ENCODE measurements around the gene EMC9.

EMC9 gene

DNA sequence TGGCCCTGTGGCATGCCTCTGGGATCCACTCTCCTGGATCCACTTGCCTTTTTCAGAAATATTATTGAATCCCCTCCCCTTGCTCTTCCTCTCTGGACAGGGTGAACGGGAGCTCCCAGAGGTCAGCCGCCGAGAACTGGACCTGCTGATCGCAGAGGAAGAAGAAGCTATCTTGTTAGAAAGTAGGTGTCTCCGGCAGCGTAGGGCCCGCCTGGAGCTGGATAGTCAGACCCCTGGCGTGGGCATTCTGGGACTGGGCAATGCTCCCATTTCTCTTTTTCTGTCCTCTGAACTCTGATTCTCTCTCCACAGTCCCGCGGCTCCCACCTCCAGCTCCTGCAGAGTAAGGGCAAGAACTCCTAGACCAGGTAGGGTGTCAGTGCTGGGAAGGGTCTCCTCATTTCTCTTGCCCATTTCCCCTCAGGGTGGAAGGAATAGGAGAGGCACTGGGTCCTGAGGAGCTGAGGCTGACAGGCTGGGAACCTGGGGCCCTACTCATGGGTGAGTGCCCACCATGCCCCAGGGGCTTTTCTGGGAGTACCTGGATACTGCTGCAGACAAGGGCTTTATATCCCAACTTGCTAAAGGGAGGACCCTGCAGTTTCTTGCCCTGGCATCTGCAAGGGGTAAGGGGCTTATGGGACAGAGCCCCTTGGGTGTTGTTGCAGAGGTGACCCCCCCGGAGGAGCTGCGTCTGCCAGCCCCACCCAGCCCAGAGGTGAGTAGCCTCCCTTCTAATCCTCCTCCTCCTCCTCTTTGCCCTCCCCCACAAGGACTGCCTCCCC, 35.8 kb upstream of the EMC9 start:
- no peak for DNase-seq (ENCODE audit: low spot score)

DNA sequence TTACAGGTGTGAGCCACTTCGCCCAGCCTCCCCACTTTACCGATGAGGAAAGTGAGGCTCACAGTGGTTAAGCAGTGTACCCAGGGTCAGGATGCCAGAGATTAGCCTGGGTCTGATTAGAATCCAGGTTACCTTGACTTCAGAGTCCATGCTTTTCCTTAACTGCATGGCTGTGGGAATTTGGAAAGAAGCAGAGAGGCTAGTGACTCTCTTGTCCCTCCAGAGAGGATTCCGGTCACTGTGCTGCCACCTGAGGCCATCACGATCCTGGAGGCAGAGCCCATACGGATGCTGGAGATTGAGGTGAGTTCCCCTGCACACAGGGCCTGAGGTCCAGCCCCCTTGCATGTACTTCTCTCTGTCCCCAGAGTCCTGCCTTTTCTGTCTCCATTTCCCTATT, 35.2 kb upstream of the EMC9 start:
- DNase-seq (ENCODE audit: low spot score), result no peak

DNA sequence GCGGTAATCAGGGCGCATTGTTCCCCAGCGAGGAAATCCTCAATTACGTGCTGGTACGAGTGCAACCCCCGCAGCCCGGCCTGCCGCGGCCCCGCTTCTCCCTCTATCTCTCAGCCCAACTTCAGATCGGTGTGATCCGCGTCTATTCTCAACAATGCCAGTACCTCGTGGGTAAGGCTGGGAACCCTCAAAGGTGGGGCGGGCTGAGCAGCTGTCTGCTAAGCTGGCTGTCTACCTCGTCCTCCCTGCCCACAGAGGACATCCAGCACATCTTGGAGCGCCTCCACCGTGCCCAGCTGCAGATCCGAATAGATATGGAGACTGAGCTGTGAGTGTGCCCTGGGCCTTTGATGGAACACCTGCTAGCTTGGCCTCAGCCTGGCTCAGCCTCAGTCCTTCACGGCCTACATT, 31.5 kb upstream of the EMC9 start:
- no peak for DNase-seq (ENCODE audit: low spot score)

DNA sequence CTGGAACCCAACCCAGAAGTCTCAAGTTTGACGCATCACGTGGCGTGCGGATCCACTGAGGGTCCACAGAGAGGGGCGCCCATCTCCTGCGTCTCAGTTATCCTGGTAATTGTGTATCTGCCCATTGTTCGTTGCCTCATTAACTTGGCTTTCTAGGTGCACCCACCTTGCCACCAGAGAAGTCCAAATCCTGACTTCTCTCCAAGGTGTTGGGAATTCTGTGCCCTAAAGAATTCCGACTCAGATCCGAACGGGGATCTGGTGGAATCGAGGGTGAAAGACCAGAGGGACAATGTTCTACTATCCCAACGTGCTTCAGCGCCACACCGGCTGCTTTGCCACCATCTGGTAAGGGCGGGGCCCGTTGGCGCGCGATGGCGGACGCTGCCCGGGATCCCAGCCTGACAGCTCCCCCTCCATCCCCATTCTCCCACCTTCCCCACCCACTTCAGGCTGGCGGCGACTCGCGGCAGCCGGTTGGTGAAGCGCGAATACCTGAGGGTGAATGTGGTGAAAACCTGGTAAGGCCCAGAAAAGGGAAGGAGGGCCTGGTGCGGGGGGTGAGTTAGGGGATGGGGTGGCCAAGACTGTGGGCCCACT, 31.0 kb upstream of the EMC9 start:
- no peak for DNase-seq (ENCODE audit: low spot score)

DNA sequence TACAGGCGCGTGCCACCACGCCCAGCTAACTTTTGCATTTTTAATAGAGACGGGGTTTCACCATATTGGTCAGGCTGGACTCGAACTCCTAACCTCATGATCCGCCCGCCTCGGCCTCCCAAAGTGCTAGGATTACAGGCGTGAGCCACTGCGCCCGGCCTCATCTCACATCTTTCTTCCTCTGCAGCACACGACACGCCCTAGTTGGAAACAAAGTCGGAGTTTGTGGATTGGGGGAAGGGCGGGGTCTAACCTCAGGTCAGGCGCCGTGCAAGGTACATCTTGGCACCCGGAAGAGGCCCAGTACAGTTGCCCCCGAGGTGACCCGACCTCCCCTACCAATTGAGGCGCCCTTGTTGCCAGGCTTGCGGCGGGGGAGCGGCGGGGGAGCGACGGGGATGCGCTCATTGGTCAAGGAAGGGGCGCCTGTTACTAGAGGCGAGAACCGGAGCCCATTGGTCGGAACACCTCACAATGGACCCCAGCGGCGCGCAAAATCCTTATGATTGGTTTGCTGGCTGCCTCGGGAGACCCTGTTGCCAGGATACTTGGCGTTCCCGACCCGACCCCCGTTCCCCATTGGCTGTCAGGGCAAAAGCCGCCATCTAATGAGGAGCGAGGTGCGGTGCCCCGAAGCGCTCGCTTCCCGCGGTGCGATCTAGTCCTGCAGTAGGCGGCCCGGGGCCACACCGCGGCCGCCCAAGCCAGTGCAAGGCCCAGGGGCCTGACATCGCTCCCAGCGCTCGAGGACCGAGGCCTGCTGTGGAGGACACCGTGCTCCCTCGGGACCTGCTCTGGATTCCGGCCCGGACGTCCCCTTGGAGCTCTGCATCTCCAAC, 30.2 kb upstream of the EMC9 start, which contains the start of gene REC8:
TSS of gene REC8 (plus strand) at position 659 of the 839 bp plus-strand sequence. CDS start 473 bp downstream, outside the sequence.
- peak; percentile 36 for DNase-seq (ENCODE audit: low spot score)

DNA sequence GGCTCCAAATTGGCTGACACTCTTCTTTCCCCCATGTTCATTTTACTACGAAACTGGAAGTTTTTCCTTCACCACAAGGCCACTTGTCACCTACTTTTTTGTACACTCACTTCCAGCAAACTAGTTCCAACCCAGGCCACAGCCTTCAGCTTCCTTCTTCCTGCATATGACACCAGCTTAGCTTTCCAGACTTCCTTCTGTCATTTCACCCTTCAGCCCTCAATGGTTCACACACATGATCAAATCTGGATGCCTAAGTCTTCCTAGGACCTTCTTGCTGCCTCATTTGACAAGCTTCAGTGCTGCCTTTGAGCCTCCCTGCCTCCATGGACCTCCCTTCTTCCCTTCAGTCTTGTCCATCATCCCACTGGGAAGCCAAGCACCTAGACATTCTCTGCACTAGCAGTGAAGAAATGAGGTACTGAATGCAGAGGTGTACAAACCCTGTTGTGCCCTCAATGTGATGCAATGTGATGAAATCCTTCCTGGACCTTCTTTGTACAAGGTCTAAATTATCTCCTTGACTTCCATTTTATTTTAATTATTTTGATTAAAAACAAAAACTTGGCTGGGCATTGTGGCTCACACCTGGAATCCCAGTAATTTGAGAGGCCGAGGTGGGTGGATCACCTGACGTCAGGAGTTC, 26.2 kb upstream of the EMC9 start:
- peak; percentile 30 for DNase-seq (ENCODE audit: low spot score)

DNA sequence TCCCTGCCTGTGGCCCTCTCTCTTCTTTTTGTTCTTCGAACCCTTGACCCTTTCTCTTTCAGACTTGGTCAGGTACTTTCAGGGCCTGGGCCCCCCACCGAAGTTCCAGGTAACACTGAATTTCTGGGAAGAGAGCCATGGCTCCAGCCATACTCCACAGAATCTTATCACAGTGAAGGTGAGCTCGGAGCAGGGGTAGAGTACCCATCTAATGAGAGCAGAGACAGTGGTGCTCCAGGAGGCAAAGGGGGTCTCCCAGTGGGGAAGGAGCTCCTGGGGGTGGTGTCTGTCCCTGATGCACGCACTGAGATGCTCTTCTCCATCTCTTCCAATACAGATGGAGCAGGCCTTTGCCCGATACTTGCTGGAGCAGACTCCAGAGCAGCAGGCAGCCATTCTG, 24.4 kb upstream of the EMC9 start:
- DNase-seq (ENCODE audit: low spot score), result no peak

DNA sequence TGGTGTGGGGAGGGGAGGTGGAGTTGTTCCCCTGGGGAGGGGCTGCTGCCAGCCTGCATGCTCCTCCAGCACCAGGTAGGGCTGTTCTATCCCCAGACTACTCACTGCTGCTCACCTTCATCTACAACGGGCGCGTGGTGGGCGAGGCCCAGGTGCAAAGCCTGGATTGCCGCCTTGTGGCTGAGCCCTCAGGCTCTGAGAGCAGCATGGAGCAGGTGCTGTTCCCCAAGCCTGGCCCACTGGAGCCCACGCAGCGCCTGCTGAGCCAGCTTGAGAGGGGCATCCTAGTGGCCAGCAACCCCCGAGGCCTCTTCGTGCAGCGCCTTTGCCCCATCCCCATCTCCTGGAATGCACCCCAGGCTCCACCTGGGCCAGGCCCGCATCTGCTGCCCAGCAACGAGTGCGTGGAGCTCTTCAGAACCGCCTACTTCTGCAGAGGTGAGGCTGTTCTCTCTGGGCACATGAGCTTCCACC, 23.2 kb upstream of the EMC9 start:
- DNase-seq (ENCODE audit: low spot score), result no peak

DNA sequence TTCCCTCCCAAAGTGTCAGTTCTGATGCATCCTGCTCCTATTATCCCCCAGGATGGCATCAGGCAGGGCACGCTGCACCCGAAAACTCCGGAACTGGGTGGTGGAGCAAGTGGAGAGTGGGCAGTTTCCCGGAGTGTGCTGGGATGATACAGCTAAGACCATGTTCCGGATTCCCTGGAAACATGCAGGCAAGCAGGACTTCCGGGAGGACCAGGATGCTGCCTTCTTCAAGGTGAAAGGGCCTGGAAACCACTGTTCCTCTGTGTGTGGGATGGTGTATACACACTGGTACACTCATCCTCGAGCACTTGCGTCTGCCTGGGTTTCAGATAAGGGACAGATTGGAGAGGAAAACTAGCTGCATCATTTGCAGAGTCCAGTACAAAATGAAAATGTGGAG, 20.7 kb upstream of the EMC9 start:
- DNase-seq (ENCODE audit: low spot score), result peak; percentile 45

DNA sequence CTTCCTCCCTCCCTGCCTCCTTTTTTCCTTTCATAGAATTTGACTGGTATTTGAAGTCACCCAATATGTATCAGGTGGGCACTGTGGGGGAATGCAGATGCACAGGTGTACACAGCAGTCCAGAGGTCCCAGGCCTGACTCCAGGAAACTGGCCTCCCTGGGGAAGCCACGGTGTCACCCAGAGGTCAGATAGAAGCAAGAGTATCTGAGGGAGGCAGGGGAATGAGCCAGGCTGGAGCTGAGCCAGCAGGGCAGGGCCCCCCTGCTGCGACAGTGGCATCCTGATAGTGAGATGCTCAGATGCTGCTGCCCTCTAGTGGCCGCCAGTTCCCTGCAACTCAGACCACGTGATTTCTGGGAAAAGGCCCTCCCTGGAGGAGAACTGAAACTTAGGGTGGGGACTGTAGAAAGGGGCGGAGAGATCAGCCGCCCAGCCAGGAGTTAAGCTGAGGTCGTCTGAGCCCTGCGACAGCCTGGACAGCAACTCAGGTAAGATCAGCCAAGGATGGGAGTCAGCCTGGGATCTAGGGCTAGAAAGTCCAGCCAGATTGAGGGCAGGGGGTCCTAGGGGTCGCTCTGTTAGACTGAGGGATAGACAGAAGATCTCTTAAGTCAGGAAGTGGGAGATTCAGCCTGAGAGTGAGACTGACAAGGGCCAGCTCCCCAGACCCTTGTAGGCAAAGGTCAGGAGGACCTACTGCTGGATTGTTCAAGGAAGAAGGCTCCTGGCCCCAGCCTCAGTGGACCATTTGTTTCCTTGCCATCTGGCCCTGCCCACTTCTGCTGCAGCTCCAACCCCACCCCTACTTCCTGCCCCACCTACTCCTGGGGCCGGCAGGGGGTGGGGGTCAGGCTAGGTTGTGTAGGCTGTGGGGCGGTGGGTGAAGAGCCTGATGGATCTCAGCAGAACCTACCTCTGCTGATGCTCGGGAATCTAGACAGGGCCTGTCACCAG, 19.7 kb upstream of the EMC9 start, which contains the start of gene IRF9:
TSS of gene IRF9 (plus strand) at position 416 of the 955 bp plus-strand sequence. CDS start 880 bp downstream, outside the sequence.
- peak; percentile 99 for DNase-seq (ENCODE audit: low spot score)

DNA sequence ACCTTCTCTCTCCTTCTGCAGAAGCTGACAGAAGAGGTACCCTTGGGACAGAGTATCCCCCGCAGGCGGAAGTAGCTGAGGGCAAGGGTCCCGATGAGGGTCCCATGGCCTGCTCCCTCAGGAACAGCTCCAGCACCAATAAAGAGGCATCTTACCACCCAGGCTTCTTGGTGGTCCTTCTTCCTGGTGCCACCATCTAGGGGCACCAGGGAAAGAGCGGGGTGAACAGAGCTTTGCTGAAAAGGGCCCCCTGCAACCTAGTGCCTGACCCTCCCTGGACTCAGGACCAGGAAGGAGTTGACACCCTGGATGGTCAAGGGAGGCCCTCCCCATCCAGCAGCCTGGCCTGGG, 19.1 kb upstream of the EMC9 start:
- DNase-seq (ENCODE audit: low spot score), result no peak

DNA sequence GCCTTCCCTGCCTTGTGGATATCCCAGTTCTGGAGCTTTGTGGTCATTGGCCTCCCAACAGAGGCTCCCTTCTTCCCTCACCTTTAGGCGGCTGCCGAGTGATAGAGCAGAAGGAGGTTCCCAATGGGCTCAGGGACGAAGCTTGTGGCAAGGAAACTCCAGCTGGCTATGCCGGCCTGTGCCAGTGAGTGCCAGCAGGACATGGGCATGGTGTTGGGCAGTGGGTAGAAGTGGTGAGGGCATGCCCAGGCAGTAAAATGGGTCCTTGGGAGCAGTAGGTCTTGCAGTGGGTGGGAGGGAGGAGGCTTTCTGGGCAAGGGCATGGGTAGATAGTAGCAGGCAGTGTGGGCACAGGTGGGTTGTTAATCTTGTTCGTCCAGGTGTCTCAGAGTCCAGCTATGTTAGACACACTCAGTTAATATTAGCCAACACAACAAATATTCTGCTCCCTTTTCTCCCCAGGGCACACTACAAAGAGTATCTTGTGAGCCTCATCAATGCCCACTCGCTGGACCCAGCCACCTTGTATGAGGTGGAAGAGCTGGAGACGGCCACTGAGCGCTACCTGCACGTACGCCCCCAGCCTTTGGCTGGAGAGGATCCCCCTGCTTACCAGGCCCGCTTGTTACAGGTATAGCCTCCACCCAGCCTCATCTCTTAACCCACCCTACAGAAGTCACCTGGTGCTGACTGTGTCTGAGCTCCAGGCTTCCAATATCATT, 18.5 kb upstream of the EMC9 start:
- no peak for DNase-seq (ENCODE audit: low spot score)

DNA sequence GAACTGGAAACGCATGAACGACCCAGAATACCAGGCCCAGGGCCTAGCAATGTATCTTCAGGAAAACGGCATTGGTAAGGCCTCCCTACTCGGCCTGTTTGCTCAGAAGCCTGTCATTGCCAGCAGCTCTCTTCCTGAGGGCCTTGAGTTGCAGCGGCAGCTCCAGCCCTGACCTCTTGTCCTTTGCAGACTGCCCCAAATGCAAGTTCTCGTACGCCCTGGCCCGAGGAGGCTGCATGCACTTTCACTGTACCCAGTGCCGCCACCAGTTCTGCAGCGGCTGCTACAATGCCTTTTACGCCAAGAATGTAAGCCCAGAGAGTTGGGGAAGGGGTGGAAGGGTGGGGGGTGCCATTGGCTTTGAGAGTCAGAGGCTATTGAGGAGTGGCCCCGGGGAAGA, 15.9 kb upstream of the EMC9 start:
- no peak for DNase-seq (ENCODE audit: low spot score)

DNA sequence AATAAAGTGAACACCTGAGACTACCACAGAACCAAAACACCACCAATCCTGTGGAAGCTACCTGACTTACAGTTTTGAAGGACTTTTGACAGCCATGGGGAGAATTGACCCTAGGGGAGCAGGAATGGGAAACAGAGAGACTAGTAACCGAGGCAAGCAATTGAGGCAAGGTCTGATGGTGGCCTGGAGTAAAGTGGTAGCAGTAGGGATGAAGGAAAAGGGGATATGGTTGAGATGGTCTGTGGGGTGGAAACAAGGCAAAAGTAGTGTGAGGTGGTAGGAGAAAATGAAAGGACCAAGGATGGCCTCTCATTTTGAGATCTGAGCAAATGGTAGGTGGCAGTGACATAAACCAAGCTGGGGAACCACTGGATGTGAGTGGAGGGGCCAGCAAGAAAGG, 15.4 kb upstream of the EMC9 start:
- no peak for DNase-seq (ENCODE audit: low spot score)

DNA sequence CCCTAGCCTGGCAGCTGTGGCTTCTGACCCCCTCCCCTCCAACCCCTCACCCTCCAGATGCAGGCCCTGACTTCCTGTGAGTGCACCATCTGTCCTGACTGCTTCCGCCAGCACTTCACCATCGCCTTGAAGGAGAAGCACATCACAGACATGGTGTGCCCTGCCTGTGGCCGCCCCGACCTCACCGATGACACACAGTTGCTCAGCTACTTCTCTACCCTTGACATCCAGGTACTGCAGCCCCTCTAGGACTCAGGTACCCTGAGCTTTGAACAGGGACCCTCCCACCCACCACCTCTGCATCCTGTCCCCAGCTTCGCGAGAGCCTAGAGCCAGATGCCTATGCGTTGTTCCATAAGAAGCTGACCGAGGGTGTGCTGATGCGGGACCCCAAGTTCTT, 13.7 kb upstream of the EMC9 start:
- no peak for DNase-seq (ENCODE audit: low spot score)

DNA sequence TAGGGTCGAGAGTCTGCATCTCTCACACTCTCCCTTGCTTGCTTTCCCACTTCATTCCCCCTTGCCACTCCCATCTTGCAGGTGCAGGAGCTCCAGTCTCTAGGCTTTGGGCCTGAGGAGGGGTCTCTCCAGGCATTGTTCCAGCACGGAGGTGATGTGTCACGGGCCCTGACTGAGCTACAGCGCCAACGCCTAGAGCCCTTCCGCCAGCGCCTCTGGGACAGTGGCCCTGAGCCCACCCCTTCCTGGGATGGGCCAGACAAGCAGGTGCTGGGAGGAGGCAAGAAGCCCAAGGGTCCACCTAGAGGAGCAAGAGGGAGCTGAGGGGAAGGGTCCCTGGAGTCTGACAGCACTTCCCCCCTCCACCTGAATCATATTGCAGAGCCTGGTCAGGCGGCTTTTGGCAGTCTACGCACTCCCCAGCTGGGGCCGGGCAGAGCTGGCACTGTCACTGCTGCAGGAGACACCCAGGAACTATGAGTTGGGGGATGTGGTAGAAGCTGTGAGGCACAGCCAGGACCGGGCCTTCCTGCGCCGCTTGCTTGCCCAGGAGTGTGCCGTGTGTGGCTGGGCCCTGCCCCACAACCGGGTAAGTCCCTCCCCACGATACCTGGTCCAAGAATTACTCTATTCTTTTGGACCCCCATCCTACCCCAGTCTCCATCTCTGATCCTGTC, 10.2 kb upstream of the EMC9 start:
- no peak for DNase-seq (ENCODE audit: low spot score)

DNA sequence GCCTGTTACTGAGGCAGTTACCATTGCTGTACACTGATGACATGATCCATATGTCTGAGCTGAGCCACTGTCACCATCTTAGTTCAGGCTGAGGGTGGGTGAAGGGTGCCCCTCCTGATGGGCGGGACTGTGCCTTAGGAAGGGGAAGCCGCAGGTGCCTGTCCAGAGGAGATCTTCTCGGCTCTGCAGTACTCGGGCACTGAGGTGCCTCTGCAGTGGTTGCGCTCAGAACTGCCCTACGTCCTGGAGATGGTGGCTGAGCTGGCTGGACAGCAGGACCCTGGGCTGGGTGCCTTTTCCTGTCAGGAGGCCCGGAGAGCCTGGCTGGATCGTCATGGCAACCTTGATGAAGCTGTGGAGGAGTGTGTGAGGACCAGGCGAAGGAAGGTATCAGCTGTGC, 9.6 kb upstream of the EMC9 start:
- no peak for DNase-seq (ENCODE audit: low spot score)

DNA sequence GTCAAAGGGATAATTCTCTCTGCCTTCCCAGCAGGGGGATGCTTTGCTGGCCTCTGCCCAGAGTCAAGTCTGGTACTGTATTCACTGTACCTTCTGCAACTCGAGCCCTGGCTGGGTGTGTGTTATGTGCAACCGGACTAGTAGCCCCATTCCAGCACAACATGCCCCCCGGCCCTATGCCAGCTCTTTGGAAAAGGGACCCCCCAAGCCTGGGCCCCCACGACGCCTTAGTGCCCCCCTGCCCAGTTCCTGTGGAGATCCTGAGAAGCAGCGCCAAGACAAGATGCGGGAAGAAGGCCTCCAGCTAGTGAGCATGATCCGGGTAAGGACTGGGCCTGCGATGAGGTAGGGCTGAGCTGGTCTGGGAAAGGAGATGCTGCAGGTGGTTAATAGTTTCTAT, 9.2 kb upstream of the EMC9 start:
- DNase-seq (ENCODE audit: low spot score), result no peak

DNA sequence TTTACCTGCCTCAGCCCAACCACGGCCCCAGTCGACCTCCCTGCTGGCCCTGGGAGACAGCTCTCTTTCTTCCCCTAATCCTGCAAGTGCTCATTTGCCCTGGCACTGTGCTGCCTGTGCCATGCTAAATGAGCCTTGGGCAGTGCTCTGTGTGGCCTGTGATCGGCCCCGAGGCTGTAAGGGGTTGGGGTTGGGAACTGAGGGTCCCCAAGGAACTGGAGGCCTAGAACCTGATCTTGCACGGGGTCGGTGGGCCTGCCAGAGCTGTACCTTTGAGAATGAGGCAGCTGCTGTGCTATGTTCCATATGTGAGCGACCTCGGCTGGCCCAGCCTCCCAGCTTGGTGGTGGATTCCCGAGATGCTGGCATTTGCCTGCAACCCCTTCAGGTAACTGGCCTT, 8.7 kb upstream of the EMC9 start:
- no peak for DNase-seq (ENCODE audit: low spot score)
